Measurements from ENCODE around the gene TXLNA. TPM values are rescaled to one million over a fixed set of nuclear protein-coding genes. Genes with fewer than 3 reads are reported as not detected.

The TXLNA gene
- total RNA-seq, 1 experiment from 2014 or later = 67.3 TPM

DNA sequence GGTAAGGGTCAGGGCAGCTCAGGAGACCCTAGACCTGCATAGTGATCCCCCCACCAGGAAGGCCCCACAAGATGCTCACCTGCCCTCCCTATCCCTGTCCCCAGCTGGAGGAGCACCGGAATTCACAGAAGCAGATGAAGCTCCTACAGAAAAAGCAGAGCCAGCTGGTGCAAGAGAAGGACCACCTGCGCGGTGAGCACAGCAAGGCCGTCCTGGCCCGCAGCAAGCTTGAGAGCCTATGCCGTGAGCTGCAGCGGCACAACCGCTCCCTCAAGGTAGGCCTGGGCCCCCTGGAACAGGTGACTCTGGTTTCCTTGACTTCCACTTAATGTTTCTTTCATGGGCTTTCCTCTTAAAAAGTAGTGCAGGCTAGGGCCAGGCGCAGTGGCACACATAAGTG, 8.4 kb downstream of the TXLNA start:
- Histone ChIP-seq H3K27ac (ENCODE audit: insufficient read length, low read depth, low read length) (no peak overlapping the region), H2AK5ac (ENCODE audit: insufficient read length, low read length) (no peak overlapping the region), H3K23ac (ENCODE audit: insufficient read length, low read depth, low read length) (no peak overlapping the region), H2AFZ (ENCODE audit: low read length) (no peak overlapping the region), H3K4me2 (ENCODE audit: insufficient read depth, insufficient read length, low read length) (no peak overlapping the region), H2BK12ac (ENCODE audit: insufficient read length, low read depth, low read length) (no peak overlapping the region), H3K9ac (ENCODE audit: extremely low read depth, insufficient read length, low read length) (no peak overlapping the region), H4K5ac (ENCODE audit: insufficient read length, low read depth, low read length) (no peak overlapping the region), H3K79me2 (ENCODE audit: insufficient read depth, low read length) (no peaks in the 10 kb centered on the region), H3K9me3 (ENCODE audit: control insufficient read depth, low read depth, low read length) (no peaks in the 10 kb centered on the region), H3K14ac (ENCODE audit: insufficient read depth, low read length) (no peak overlapping the region), H3K79me1 (ENCODE audit: insufficient read depth, low read depth, low read length, poor library complexity, severe bottlenecking) (peaks cover 3% of the 10 kb centered on the region), H2BK5ac (ENCODE audit: insufficient read length, low read length) (no peak overlapping the region), H3T11ph (ENCODE audit: low read length) (no peak overlapping the region), H2BK20ac (ENCODE audit: low read depth, low read length, poor library complexity, severe bottlenecking) (no peak overlapping the region), H4K8ac (replicated peaks; ENCODE audit: insufficient read length, low read depth, low read length) (no peak overlapping the region), H2BK120ac (ENCODE audit: low read depth, low read length, poor library complexity, severe bottlenecking) (no peak overlapping the region), H3K23me2 (ENCODE audit: insufficient read length, low read depth, low read length, poor library complexity, severe bottlenecking) (no peaks in the 10 kb centered on the region), H2BK15ac (ENCODE audit: low read depth, low read length) (no peak overlapping the region), H4K91ac (ENCODE audit: insufficient read length, low read depth, low read length) (no peak overlapping the region), H3K27me3 (ENCODE audit: insufficient read depth, low read length) (no peaks in the 10 kb centered on the region), H4K20me1 (ENCODE audit: control insufficient read depth, insufficient read depth, insufficient read length) (no peaks in the 10 kb centered on the region), H3K4ac (ENCODE audit: low read depth, low read length) (no peak overlapping the region), H3K4me1 (ENCODE audit: insufficient read depth, low read length) (no peaks in the 10 kb centered on the region), H3K56ac (ENCODE audit: insufficient read length, low read depth, low read length) (no peak overlapping the region), H3K18ac (ENCODE audit: insufficient read length, low read depth, low read length) (no peak overlapping the region)
- TF ChIP-seq, protein P1, sequence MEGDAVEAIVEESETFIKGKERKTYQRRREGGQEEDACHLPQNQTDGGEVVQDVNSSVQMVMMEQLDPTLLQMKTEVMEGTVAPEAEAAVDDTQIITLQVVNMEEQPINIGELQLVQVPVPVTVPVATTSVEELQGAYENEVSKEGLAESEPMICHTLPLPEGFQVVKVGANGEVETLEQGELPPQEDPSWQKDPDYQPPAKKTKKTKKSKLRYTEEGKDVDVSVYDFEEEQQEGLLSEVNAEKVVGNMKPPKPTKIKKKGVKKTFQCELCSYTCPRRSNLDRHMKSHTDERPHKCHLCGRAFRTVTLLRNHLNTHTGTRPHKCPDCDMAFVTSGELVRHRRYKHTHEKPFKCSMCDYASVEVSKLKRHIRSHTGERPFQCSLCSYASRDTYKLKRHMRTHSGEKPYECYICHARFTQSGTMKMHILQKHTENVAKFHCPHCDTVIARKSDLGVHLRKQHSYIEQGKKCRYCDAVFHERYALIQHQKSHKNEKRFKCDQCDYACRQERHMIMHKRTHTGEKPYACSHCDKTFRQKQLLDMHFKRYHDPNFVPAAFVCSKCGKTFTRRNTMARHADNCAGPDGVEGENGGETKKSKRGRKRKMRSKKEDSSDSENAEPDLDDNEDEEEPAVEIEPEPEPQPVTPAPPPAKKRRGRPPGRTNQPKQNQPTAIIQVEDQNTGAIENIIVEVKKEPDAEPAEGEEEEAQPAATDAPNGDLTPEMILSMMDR (conservative IDR thresholded peaks at IDR 0.05) = no peak
- peaks cover 68 to 87% (median 86%) of the 10 kb centered on the region in 3 experiments for H3K36me3 Mint-ChIP-seq (ENCODE audit: insufficient read depth in 1 of 3, low read depth in 3 of 3)
- H3K27ac Mint-ChIP-seq = no peak overlapping the region
- no peaks in the 10 kb centered on the region for H3K27me3 Mint-ChIP-seq (ENCODE audit: low read depth)
- no peaks in the 10 kb centered on the region; a peak in 1 of 4 replicates for H3K4me1 Mint-ChIP-seq
- no peak overlapping the region for H3K4me3 Mint-ChIP-seq
- no peak for DNase-seq
- no CpG with 5 or more reads among the region's 9 CpGs for WGBS (ENCODE audit: extremely low coverage, insufficient read length, low lambda C conversion rate)
- H3K9me3 Mint-ChIP-seq = no peaks in the 10 kb centered on the region

Measured in H9 (cell line).